AG04449 (cell line): ENCODE data around the gene RGP1.

ENCODE experiments used
- CTCF ChIA-PET: fragments of 350-600 bp; formaldehyde crosslinking; extraction: SDS; loops from one replicate; lab custom pipeline; 2021; ENCODE audit warnings: antibody characterized with exemption; lab: Yijun Ruan, JAX
- POLR2A ChIA-PET: fragments of 400-600, 350-600 bp; formaldehyde crosslinking; extraction: SDS; loops from one replicate; lab custom pipeline; 2020; ENCODE audit warnings: antibody characterized with exemption, inconsistent platforms; lab: Yijun Ruan, JAX
- DNase-seq: peaks from one replicate; pipeline ENCODE4 v3.0.0-alpha.2; 2010; ENCODE audit warnings: low read depth, low spot score
- H3K4me3 ChIP-seq: 2 replicates; pipeline ENCODE4 v1.5.1; 2011; ENCODE audit warnings: low read depth, mild to moderate bottlenecking, control low read depth, low read length
- CTCF ChIP-seq: IDR thresholded peaks from one replicate; pipeline ENCODE4 v1.5.1; 2011; ENCODE audit warnings: mild to moderate bottlenecking, moderate library complexity, low read length, control low read depth, inconsistent platforms; ENCODE audit not compliant: insufficient read depth; ENCODE audit errors: missing control alignments

Gene RGP1

GRCh38 chr9:35738924-35739323 is 10.2 kb upstream of the RGP1 start:
- POLR2A ChIA-PET = interaction anchor here (1.5 kb wide), 1 partner anchor 10 kb away, joined by 6 read pairs; no protein-coding TSS in a partner anchor
- CTCF ChIA-PET = interaction anchor here (0.8 to 7.0 kb wide), 4 partner anchors 8 to 77 kb away, joined by 3 to 130 read pairs (median 4); partner anchors contain the start of genes GBA2 and RGP1
- DNase-seq = no peak

GRCh38 chr9:35740243-35740642 is 8.8 kb upstream of the RGP1 start:
- ChIA-PET POLR2A (interaction anchor here (0.7 to 1.5 kb wide), 2 partner anchors 11 to 50 kb away, joined by 3 to 6 read pairs; partner anchors contain the start of gene TPM2), CTCF (interaction anchor here (0.7 to 7.0 kb wide), 3 partner anchors 6 to 142 kb away, joined by 3 to 130 read pairs (median 3); partner anchors contain the start of genes GBA2 and RGP1)
- TF ChIP-seq CTCF = no peak
- no peak overlapping the region for H3K4me3 ChIP-seq
- no peak for DNase-seq

More at GRCh38 chr9:35738924-35739323, 10.2 kb upstream of the RGP1 start:
- TF ChIP-seq CTCF = no peak
- H3K4me3 ChIP-seq = no peak overlapping the region

GRCh38 chr9:35741740-35742139 is 7.3 kb upstream of the RGP1 start:
- no peak overlapping the region for H3K4me3 ChIP-seq
- CTCF ChIA-PET = interaction anchor here (1.3 to 1.7 kb wide), 4 partner anchors 10 to 141 kb away, joined by 3 to 5 read pairs (median 4); no protein-coding TSS in a partner anchor
- TF ChIP-seq CTCF = no peak
- POLR2A ChIA-PET = interaction anchor here (1.1 kb wide), 1 partner anchor 9 kb away, joined by 5 read pairs; the partner anchor contains the start of gene CREB3
- no peak for DNase-seq

GRCh38 chr9:35743452-35743851 is 5.6 kb upstream of the RGP1 start:
- no peak for TF ChIP-seq CTCF
- no peak for DNase-seq
- ChIA-PET CTCF (interaction anchor here (1.7 to 8.0 kb wide), 4 partner anchors 6 to 139 kb away, joined by 4 to 130 read pairs (median 10); partner anchors contain the start of genes CREB3 and TLN1), POLR2A (interaction anchor here (0.8 kb wide), 1 partner anchor 15 kb away, joined by 3 read pairs; no protein-coding TSS in a partner anchor)
- no peak overlapping the region for H3K4me3 ChIP-seq

- ChIA-PET POLR2A (interaction anchor here (0.8 kb wide), 1 partner anchor 16 kb away, joined by 3 read pairs; no protein-coding TSS in a partner anchor), CTCF (interaction anchor here (1.4 to 8.0 kb wide), 5 partner anchors 7 to 138 kb away, joined by 3 to 130 read pairs (median 9); partner anchors contain the start of genes CREB3 and TLN1)
- TF ChIP-seq CTCF = no peak
- H3K4me3 ChIP-seq = no peak overlapping the region
- DNase-seq = no peak
These were observed 5.1 kb upstream of the RGP1 start for GRCh38 chr9:35743880-35744518.

- ChIA-PET POLR2A (interaction anchor here (0.9 to 5.6 kb wide), 2 partner anchors 11 to 16 kb away, joined by 3 to 54 read pairs; partner anchors contain the start of genes CREB3 and TLN1), CTCF (interaction anchor here (0.7 to 8.0 kb wide), 8 partner anchors 9 to 99 kb away, joined by 3 to 130 read pairs (median 4); partner anchors contain the start of genes CCDC107, MSMP and RMRP)
- no peak for TF ChIP-seq CTCF
- no peak for DNase-seq
- no peak overlapping the region for H3K4me3 ChIP-seq
These were observed 3.5 kb upstream of the RGP1 start for GRCh38 chr9:35745569-35745968.
